ENCODE results near the gene STK11. TPM values are rescaled to one million over a fixed set of nuclear protein-coding genes. Genes with fewer than 3 reads are reported as not detected.

Gene STK11
- total RNA-seq, 2 experiments from 2014 or later: 87.1 to 87.2 TPM

- no peak for ATAC-seq (ENCODE audit: low read depth)
- Mint-ChIP-seq H3K4me3 (peak overlapping the region; percentile 93), H3K4me1 (peaks cover 19% of the 10 kb centered on the region), H3K27me3 (no peaks in the 10 kb centered on the region), H3K27ac (peak overlapping the region; percentile 85), H3K36me3 (peaks cover 16% of the 10 kb centered on the region), H3K9me3 (no peaks in the 10 kb centered on the region)
- POLR2A ChIA-PET: interaction anchor here (0.5 to 6.6 kb wide), 13 partner anchors 8 to 288 kb away, joined by 3 to 115 read pairs (median 7); partner anchors contain the start of genes ARHGAP45, ATP5F1D, CIRBP and FAM174C
- DNase-seq: peak; percentile 71
Measured at GRCh38 chr19:1253514-1254080, 48.0 kb downstream of the STK11 start.

GRCh38 chr19:1254081-1254527, 48.5 kb downstream of the STK11 start:
- Mint-ChIP-seq H3K4me1 (peaks cover 21% of the 10 kb centered on the region), H3K27ac (no peak overlapping the region), H3K4me3 (no peak overlapping the region), H3K9me3 (no peaks in the 10 kb centered on the region), H3K27me3 (no peaks in the 10 kb centered on the region), H3K36me3 (peaks cover 17% of the 10 kb centered on the region)
- no peak for DNase-seq
- POLR2A ChIA-PET: interaction anchor here (1.0 to 6.6 kb wide), 4 partner anchors 7 to 15 kb away, joined by 4 to 115 read pairs (median 37); partner anchors contain the start of gene CIRBP
- ATAC-seq (ENCODE audit: low read depth): no peak

- Mint-ChIP-seq H3K27me3 (no peaks in the 10 kb centered on the region), H3K36me3 (peaks cover 18% of the 10 kb centered on the region), H3K27ac (peak overlapping the region; percentile 61), H3K4me3 (peak overlapping the region; percentile 28), H3K4me1 (peaks cover 25% of the 10 kb centered on the region), H3K9me3 (no peaks in the 10 kb centered on the region)
- POLR2A ChIA-PET: interaction anchor here (1.0 to 6.6 kb wide), 5 partner anchors 7 to 15 kb away, joined by 4 to 115 read pairs (median 8); partner anchors contain the start of gene CIRBP
- ATAC-seq (ENCODE audit: low read depth) (no peak), DNase-seq (no peak)
Measured at GRCh38 chr19:1254530-1255185, 49.1 kb downstream of the STK11 start.

- no peaks in the 10 kb centered on the region for H3K9me3 Mint-ChIP-seq
- ATAC-seq (ENCODE audit: low read depth) (no peak), DNase-seq (no peak)
- H3K36me3 Mint-ChIP-seq: peaks cover 18% of the 10 kb centered on the region
- peak overlapping the region; percentile 28 for H3K4me3 Mint-ChIP-seq
- H3K27me3 Mint-ChIP-seq: no peaks in the 10 kb centered on the region
- H3K27ac Mint-ChIP-seq: peak overlapping the region; percentile 61
- H3K4me1 Mint-ChIP-seq: peaks cover 29% of the 10 kb centered on the region
- POLR2A ChIA-PET: interaction anchor here (0.7 to 6.6 kb wide), 4 partner anchors 10 to 18 kb away, joined by 4 to 115 read pairs (median 6); partner anchors contain the start of gene CIRBP
Measured at GRCh38 chr19:1255186-1256161, 49.9 kb downstream of the STK11 start.

GRCh38 chr19:1256646-1257474, 51.3 kb downstream of the STK11 start:
- no peak for DNase-seq
- POLR2A ChIA-PET: interaction anchor here (6.6 kb wide), 1 partner anchor 12 kb away, joined by 115 read pairs; the partner anchor contains the start of gene CIRBP
- Mint-ChIP-seq H3K4me1 (peaks cover 35% of the 10 kb centered on the region), H3K27ac (peak overlapping the region; percentile 68), H3K9me3 (no peaks in the 10 kb centered on the region), H3K36me3 (peaks cover 15% of the 10 kb centered on the region), H3K27me3 (no peaks in the 10 kb centered on the region), H3K4me3 (peak overlapping the region; percentile 30)
- no peak for ATAC-seq (ENCODE audit: low read depth)

GRCh38 chr19:1257475-1258162, 52.0 kb downstream of the STK11 start:
- ATAC-seq (ENCODE audit: low read depth) (no peak), DNase-seq (no peak)
- Mint-ChIP-seq H3K4me3 (peak overlapping the region; percentile 58), H3K36me3 (peaks cover 13% of the 10 kb centered on the region), H3K4me1 (peaks cover 37% of the 10 kb centered on the region), H3K27ac (peak overlapping the region; percentile 68), H3K9me3 (no peaks in the 10 kb centered on the region), H3K27me3 (no peaks in the 10 kb centered on the region)
- POLR2A ChIA-PET: interaction anchor here (1.1 to 6.6 kb wide), 3 partner anchors 12 to 183 kb away, joined by 3 to 115 read pairs (median 7); partner anchors contain the start of genes CIRBP and FAM174C

GRCh38 chr19:1258163-1258492, 52.5 kb downstream of the STK11 start:
- H3K36me3 Mint-ChIP-seq: peaks cover 13% of the 10 kb centered on the region
- DNase-seq (no peak), ATAC-seq (ENCODE audit: low read depth) (no peak)
- no peaks in the 10 kb centered on the region for H3K27me3 Mint-ChIP-seq
- peak overlapping the region; percentile 68 for H3K27ac Mint-ChIP-seq
- peaks cover 37% of the 10 kb centered on the region for H3K4me1 Mint-ChIP-seq
- no peaks in the 10 kb centered on the region for H3K9me3 Mint-ChIP-seq
- peak overlapping the region; percentile 98 for H3K4me3 Mint-ChIP-seq
- POLR2A ChIA-PET: interaction anchor here (0.6 to 3.6 kb wide), 4 partner anchors 11 to 183 kb away, joined by 3 to 64 read pairs (median 6); partner anchors contain the start of genes CIRBP and FAM174C

GRCh38 chr19:1258707-1259205, 53.2 kb downstream of the STK11 start:
- Mint-ChIP-seq H3K27me3 (no peaks in the 10 kb centered on the region), H3K36me3 (peaks cover 13% of the 10 kb centered on the region), H3K9me3 (no peaks in the 10 kb centered on the region), H3K4me3 (peak overlapping the region; percentile 98), H3K27ac (peak overlapping the region; percentile 99), H3K4me1 (peaks cover 34% of the 10 kb centered on the region)
- POLR2A ChIA-PET: interaction anchor here (0.6 to 3.6 kb wide), 6 partner anchors 10 to 184 kb away, joined by 3 to 64 read pairs (median 6); partner anchors contain the start of genes CIRBP and FAM174C
- ATAC-seq (ENCODE audit: low read depth) (no peak), DNase-seq (no peak)

- Mint-ChIP-seq H3K27ac (peak overlapping the region; percentile 99), H3K27me3 (no peaks in the 10 kb centered on the region), H3K9me3 (no peaks in the 10 kb centered on the region), H3K4me1 (peaks cover 34% of the 10 kb centered on the region), H3K4me3 (peak overlapping the region; percentile 98), H3K36me3 (peaks cover 13% of the 10 kb centered on the region)
- peak; percentile 84 for DNase-seq
- peak; percentile 34 for ATAC-seq (ENCODE audit: low read depth)
- POLR2A ChIA-PET: interaction anchor here (0.7 to 3.6 kb wide), 5 partner anchors 9 to 25 kb away, joined by 3 to 64 read pairs (median 7); partner anchors contain the start of genes CIRBP and FAM174C
Measured at GRCh38 chr19:1259206-1259875, 53.8 kb downstream of the STK11 start.

GRCh38 chr19:1259876-1260748, 54.5 kb downstream of the STK11 start:
- Mint-ChIP-seq H3K4me3 (peak overlapping the region; percentile 98), H3K4me1 (peaks cover 33% of the 10 kb centered on the region), H3K36me3 (peaks cover 11% of the 10 kb centered on the region), H3K27me3 (no peaks in the 10 kb centered on the region), H3K9me3 (no peaks in the 10 kb centered on the region), H3K27ac (peak overlapping the region; percentile 99)
- POLR2A ChIA-PET: interaction anchor here (0.7 to 3.6 kb wide), 6 partner anchors 7 to 16 kb away, joined by 3 to 64 read pairs (median 12); partner anchors contain the start of genes CIRBP and FAM174C
- DNase-seq (peak; percentile 78), ATAC-seq (ENCODE audit: low read depth) (peak; percentile 11)
